CD14-positive monocyte (primary cell): ENCODE measurements around the gene PTK7. TPM values are rescaled to one million over a fixed set of nuclear protein-coding genes. Genes with fewer than 3 reads are reported as not detected.
"Not testable (repeated sequence)": the region's sequence is repeated elsewhere in the genome, so short reads cannot be mapped to it uniquely, and the experiment has no call there.

Experiments used
- DNase-seq, 3 donors: peaks; one replicate each; pipeline ENCODE4 v3.0.0-alpha.2; 2011 to 2022
- H2AFZ ChIP-seq: 2 replicates; pipeline ENCODE4 v1.6.0; 2012; ENCODE audit warnings: mild to moderate bottlenecking, low read depth, low read length, inconsistent platforms; ENCODE audit not compliant: insufficient read depth, poor library complexity, severe bottlenecking
- H3K27ac ChIP-seq, 2 donors: 1 replicate in 1 of 2; 2 replicates in 1 of 2; pipeline ENCODE4 v1.5.1; 2012 to 2013; ENCODE audit warnings: low read length in 2 of 2, control low read depth in 1 of 2, inconsistent platforms in 1 of 2, low read depth in 1 of 2, mild to moderate bottlenecking in 1 of 2
- H3K27me3 ChIP-seq, 2 donors: one replicate each; pipeline versions ENCODE4 v1.6.0 to v1.6.1; 2011 to 2013; ENCODE audit warnings: low read length in 2 of 2; ENCODE audit not compliant: control insufficient read depth in 2 of 2, insufficient read depth in 2 of 2
- H3K36me3 ChIP-seq, 2 donors: replicated peaks in 1 of 2; 1 replicate in 1 of 2; 2 replicates in 1 of 2; pipeline versions ENCODE4 v1.5.1 to v1.6.1; 2012 to 2013; ENCODE audit warnings: low read length in 2 of 2, control low read depth in 1 of 2, inconsistent platforms in 1 of 2, mild to moderate bottlenecking in 1 of 2; ENCODE audit not compliant: insufficient read depth in 2 of 2, control insufficient read depth in 1 of 2
- H3K4me1 ChIP-seq, 2 donors: 1 replicate in 1 of 2; 2 replicates in 1 of 2; pipeline versions ENCODE4 v1.5.1 to v1.6.1; 2012 to 2013; ENCODE audit warnings: low read length in 2 of 2, control low read depth in 1 of 2, inconsistent platforms in 1 of 2, mild to moderate bottlenecking in 1 of 2, moderate library complexity in 1 of 2; ENCODE audit not compliant: insufficient read depth in 2 of 2, control insufficient read depth in 1 of 2
- H3K4me2 ChIP-seq: replicated peaks from 2 replicates; pipeline ENCODE3; 2012; ENCODE audit warnings: low read length, moderate library complexity, mild to moderate bottlenecking; ENCODE audit not compliant: poor library complexity, severe bottlenecking; ENCODE audit errors: extremely low read depth
- H3K4me3 ChIP-seq, 3 experiments: fragments of 200-600 bp in 1 of 3; sonication (generic) in 1 of 3; replicated peaks in 1 of 3; 1 replicate in 2 of 3; 2 replicates in 1 of 3; pipeline ENCODE4 v1.5.1; 2011 to 2013; ENCODE audit warnings: low read length in 3 of 3, mild to moderate bottlenecking in 3 of 3, control low read depth in 2 of 3, low read depth in 2 of 3, inconsistent platforms in 1 of 3, moderate library complexity in 1 of 3
- H3K79me2 ChIP-seq: 2 replicates; pipeline ENCODE4 v1.6.0; 2012; ENCODE audit warnings: mild to moderate bottlenecking, control low read depth, inconsistent platforms, low read length, moderate library complexity; ENCODE audit not compliant: insufficient read depth
- H3K9ac ChIP-seq: 2 replicates; pipeline ENCODE4 v1.6.0; 2017; ENCODE audit warnings: low read length, mild to moderate bottlenecking; ENCODE audit not compliant: insufficient read depth, poor library complexity, severe bottlenecking
- H3K9me3 ChIP-seq, 2 donors: replicated peaks in 1 of 2; 1 replicate in 1 of 2; 2 replicates in 1 of 2; pipeline versions ENCODE4 v1.5.1 to v1.6.1; 2012 to 2013; ENCODE audit warnings: low read length in 2 of 2, control low read depth in 1 of 2; ENCODE audit not compliant: control insufficient read depth in 1 of 2, insufficient read depth in 1 of 2
- H4K20me1 ChIP-seq: 2 replicates; pipeline ENCODE4 v1.6.0; 2012; ENCODE audit warnings: mild to moderate bottlenecking, low read length, control low read depth, moderate library complexity; ENCODE audit not compliant: insufficient read depth
- H3K27ac Mint-ChIP-seq, 7 donors: one replicate each; pipeline ENCODE4 v1.8.0; 2020; ENCODE audit warnings: mild to moderate bottlenecking in 7 of 7, mixed read lengths in 7 of 7, moderate library complexity in 6 of 7, inconsistent platforms in 2 of 7
- H3K27me3 Mint-ChIP-seq, 3 donors: one replicate each; pipeline ENCODE4 v1.8.0; 2021 to 2022; ENCODE audit warnings: low read depth in 3 of 3, mild to moderate bottlenecking in 3 of 3, mixed read lengths in 3 of 3, moderate library complexity in 3 of 3, inconsistent platforms in 1 of 3
- H3K36me3 Mint-ChIP-seq, 2 donors: one replicate each; pipeline ENCODE4 v1.8.0; 2020; ENCODE audit warnings: mixed read lengths in 2 of 2, inconsistent platforms in 1 of 2, mild to moderate bottlenecking in 1 of 2
- H3K4me1 Mint-ChIP-seq: one replicate; pipeline ENCODE4 v1.8.0; 2020; ENCODE audit warnings: mild to moderate bottlenecking, mixed read lengths
- H3K4me3 Mint-ChIP-seq, 2 donors: one replicate each; pipeline ENCODE4 v1.8.0; 2020; ENCODE audit warnings: mild to moderate bottlenecking in 2 of 2, mixed read lengths in 2 of 2, moderate library complexity in 1 of 2
- H3K9me3 Mint-ChIP-seq, 7 donors: one replicate each; pipeline ENCODE4 v1.8.0; 2020 to 2022; ENCODE audit warnings: mixed read lengths in 7 of 7, mild to moderate bottlenecking in 6 of 7, moderate library complexity in 6 of 7, inconsistent platforms in 2 of 7
- CTCF ChIP-seq: fragments of 200-600 bp; IDR thresholded peaks from one replicate; pipeline ENCODE4 v1.8.0; 2022; ENCODE audit warnings: antibody characterized with exemption, mild to moderate bottlenecking
- WGBS: methylation state at CpG from one replicate; pipeline ENCODE4 v1.1.5; 2013; ENCODE audit warnings: missing lambda C conversion rate; ENCODE audit not compliant: insufficient coverage; 5-methylcytosine and 5-hydroxymethylcytosine counted together
- intact Hi-C, 2 donors: fragments of 100-400 bp; cut with micrococcal nuclease; formaldehyde crosslinking; loops; one replicate each; pipeline versions ENCODE4 v1.15.0 to v1.15.1; 2023
- polyA plus RNA-seq, 3 donors: library from polyadenylated mRNA; depleted of rRNA in 1 of 3; unstranded in 2 of 3; stranded (reverse) in 1 of 3; fragments of 300-500 nt in 2 of 3; fragments of >200 nt in 1 of 3; fragmentation: Illumina TruSeq in 2 of 3; gene quantifications; 1 replicate in 2 of 3; 2 replicates in 1 of 3; pipeline ENCODE4 v1.2.3, GENCODE V29; 2012 to 2021

The PTK7 gene
- polyA plus RNA-seq, 3 donors = 0.19 TPM; not detected in 2

- no peak for DNase-seq
- H3K27ac ChIP-seq = no peak overlapping the region
Observed at GRCh38 chr6:43113431-43114260, 37.5 kb downstream of the PTK7 start.

GRCh38 chr6:43115365-43115764, 39.3 kb downstream of the PTK7 start:
- Mint-ChIP-seq H3K27me3 (peaks cover 0 to 5% (median 4%) of the 10 kb centered on the region in 3 donors), H3K4me3 (peak overlapping the region in 1 of 2 donors; percentile 11), H3K4me1 (peaks cover 24% of the 10 kb centered on the region), H3K9me3 (no peaks in the 10 kb centered on the region), H3K36me3 (no peaks in the 10 kb centered on the region), H3K27ac (peak overlapping the region in 2 of 7 donors; percentile 2 to 41)
- Histone ChIP-seq H3K4me3 (no peak overlapping the region), H3K79me2 (no peaks in the 10 kb centered on the region), H4K20me1 (no peaks in the 10 kb centered on the region), H3K27ac (no peak overlapping the region), H3K4me2 (no peak overlapping the region), H3K9me3 (no peaks in the 10 kb centered on the region), H3K9ac (no peak overlapping the region), H3K4me1 (peaks cover 13 to 14% of the 10 kb centered on the region in 2 donors), H3K27me3 (no peaks in the 10 kb centered on the region), H2AFZ (no peak overlapping the region), H3K36me3 (no peaks in the 10 kb centered on the region)
- no peak for DNase-seq
- WGBS = 32% methylated on average over 6 of the region's 6 CpGs
- no peak for TF ChIP-seq CTCF
- intact Hi-C loops = no loop called here

More at GRCh38 chr6:43113431-43114260, 37.5 kb downstream of the PTK7 start:
- Histone ChIP-seq H3K27me3 (no peaks in the 10 kb centered on the region), H4K20me1 (no peaks in the 10 kb centered on the region), H3K4me1 (peaks cover 13 to 14% of the 10 kb centered on the region in 2 donors), H3K4me2 (no peak overlapping the region), H3K9me3 (no peaks in the 10 kb centered on the region), H3K9ac (no peak overlapping the region), H3K4me3 (no peak overlapping the region), H3K36me3 (no peaks in the 10 kb centered on the region), H3K79me2 (no peaks in the 10 kb centered on the region), H2AFZ (peak overlapping the region; percentile 44)
- Mint-ChIP-seq H3K4me3 (no peak overlapping the region), H3K4me1 (peaks cover 24% of the 10 kb centered on the region), H3K36me3 (no peaks in the 10 kb centered on the region), H3K9me3 (no peaks in the 10 kb centered on the region), H3K27ac (no peak overlapping the region), H3K27me3 (peaks cover 0 to 5% (median 2%) of the 10 kb centered on the region in 3 donors)
- intact Hi-C loops = no loop called here
- TF ChIP-seq CTCF = no peak
- 94% methylated on average over 6 of the region's 12 CpGs for WGBS

- H3K4me2 ChIP-seq, H3K36me3 Mint-ChIP-seq, H3K9ac ChIP-seq, H3K27ac Mint-ChIP-seq, H3K36me3 ChIP-seq, H3K4me3 ChIP-seq, H3K9me3 ChIP-seq, H4K20me1 ChIP-seq, H3K27me3 ChIP-seq, DNase-seq, H3K4me3 Mint-ChIP-seq, H3K9me3 Mint-ChIP-seq, intact Hi-C loops, H3K27ac ChIP-seq, H3K27me3 Mint-ChIP-seq, H2AFZ ChIP-seq, H3K79me2 ChIP-seq: not testable (repeated sequence)
- peaks cover 27% of the 10 kb centered on the region for H3K4me1 Mint-ChIP-seq
- peaks cover 13 to 14% of the 10 kb centered on the region in 2 donors for H3K4me1 ChIP-seq
- WGBS = 100% methylated on average over 6 of the region's 8 CpGs
Observed at GRCh38 chr6:43117466-43117865, 41.4 kb downstream of the PTK7 start.
